GM10266 (cell line): Measurements from ENCODE around the gene PPP1R14D.

Experiments
- DNase-seq: peaks from one replicate; pipeline ENCODE4 v3.0.0; 2012; ENCODE audit errors: extremely low spot score
- TF ChIP-seq, protein P1 (sequence below): IDR thresholded peaks from 2 replicates; pipeline ENCODE4 v1.5.1; 2012; ENCODE audit warnings: mild to moderate bottlenecking, low read depth; ENCODE audit not compliant: control insufficient read depth, insufficient read depth; ENCODE audit errors: missing control alignments

Gene PPP1R14D

DNA sequence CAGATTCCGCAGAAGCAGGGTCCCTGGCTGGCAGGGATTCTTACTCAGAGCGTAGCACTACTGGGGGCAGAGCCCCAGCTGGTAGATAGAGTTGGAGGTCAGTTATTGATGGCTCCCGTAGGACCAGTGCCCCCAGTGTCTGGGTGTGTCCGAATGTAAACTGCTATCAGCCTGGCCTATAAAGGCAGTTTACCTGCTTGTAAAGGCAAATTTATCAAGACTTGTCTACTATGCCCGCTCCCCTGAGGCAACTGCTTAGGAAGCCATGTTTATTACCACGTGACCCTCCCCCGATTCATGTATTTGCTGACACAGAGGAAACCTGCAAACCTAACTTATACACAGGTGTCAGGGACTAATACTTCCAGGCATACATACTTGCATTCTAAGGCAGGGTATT, 607 bp upstream of the PPP1R14D start:
- TF ChIP-seq, protein P1, sequence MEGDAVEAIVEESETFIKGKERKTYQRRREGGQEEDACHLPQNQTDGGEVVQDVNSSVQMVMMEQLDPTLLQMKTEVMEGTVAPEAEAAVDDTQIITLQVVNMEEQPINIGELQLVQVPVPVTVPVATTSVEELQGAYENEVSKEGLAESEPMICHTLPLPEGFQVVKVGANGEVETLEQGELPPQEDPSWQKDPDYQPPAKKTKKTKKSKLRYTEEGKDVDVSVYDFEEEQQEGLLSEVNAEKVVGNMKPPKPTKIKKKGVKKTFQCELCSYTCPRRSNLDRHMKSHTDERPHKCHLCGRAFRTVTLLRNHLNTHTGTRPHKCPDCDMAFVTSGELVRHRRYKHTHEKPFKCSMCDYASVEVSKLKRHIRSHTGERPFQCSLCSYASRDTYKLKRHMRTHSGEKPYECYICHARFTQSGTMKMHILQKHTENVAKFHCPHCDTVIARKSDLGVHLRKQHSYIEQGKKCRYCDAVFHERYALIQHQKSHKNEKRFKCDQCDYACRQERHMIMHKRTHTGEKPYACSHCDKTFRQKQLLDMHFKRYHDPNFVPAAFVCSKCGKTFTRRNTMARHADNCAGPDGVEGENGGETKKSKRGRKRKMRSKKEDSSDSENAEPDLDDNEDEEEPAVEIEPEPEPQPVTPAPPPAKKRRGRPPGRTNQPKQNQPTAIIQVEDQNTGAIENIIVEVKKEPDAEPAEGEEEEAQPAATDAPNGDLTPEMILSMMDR: no peak
- DNase-seq: no peak

DNA sequence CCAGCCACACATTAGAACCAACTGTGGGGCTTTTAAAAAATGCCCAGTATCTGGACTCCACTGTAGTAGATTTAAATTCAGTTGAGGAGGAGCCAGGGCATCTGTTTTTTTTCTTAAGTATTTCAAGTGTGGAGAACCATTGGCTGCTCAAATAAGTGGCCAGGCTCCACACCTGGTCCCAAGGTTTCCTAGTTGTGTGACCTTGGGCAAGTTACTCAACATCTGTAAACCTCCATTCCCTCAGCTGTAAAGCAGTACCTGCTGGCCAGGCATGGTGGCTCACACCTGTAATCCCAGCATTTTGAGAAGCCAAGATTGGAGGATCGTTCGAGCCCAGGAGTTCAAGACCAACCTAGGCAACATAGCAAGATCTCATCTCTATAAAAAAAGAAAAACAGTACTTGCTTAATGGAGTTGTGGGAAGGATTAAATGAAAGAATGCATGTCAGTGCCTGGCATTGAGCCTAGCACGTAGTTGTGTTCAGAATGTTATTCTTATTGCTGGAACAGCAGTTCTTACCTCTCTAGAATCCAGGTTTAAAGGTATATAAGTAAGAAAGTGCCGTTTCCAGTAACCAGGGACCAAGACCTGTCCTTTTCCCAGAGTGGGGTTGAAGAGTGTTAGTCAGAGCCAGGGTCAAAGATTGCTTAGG, 2.0 kb downstream of the PPP1R14D start:
- no peak for DNase-seq
- TF ChIP-seq, protein P1: no peak

DNA sequence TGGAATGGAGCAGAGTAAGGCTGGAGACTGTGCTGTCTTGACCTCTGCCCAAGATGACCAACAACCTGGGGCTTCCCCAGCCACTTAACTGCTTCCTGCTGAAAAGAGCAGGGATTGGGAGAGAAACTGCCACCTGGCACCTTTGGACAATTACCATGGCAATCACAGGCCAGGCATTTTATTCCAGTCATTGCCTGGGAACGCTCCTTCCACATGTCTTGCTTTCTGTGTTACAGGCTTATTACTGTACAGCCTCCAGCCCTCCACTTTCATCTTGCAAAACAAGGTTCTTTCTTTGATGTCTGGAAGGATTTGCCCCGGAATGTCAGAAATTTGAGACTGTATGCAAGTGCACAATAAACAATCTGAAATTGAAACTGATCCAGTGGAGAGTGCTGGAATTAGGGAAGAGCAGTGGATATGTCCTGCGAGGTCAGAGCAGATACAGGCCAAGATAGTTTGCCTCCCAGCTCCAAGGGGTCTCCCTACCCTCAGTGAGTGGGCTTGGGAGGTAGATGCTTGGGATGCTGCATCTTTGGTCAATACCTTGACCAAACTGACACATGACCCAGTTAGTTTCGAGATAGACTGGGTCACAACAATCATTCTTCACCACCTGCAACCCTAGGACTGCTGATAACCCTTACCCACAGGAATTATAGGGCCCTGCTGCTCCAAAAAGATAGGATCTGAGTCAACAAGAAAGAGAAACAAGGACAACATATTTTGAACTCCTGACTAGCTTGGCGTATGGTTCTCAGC, 2.7 kb downstream of the PPP1R14D start:
- no peak for DNase-seq
- TF ChIP-seq, protein P1: no peak

DNA sequence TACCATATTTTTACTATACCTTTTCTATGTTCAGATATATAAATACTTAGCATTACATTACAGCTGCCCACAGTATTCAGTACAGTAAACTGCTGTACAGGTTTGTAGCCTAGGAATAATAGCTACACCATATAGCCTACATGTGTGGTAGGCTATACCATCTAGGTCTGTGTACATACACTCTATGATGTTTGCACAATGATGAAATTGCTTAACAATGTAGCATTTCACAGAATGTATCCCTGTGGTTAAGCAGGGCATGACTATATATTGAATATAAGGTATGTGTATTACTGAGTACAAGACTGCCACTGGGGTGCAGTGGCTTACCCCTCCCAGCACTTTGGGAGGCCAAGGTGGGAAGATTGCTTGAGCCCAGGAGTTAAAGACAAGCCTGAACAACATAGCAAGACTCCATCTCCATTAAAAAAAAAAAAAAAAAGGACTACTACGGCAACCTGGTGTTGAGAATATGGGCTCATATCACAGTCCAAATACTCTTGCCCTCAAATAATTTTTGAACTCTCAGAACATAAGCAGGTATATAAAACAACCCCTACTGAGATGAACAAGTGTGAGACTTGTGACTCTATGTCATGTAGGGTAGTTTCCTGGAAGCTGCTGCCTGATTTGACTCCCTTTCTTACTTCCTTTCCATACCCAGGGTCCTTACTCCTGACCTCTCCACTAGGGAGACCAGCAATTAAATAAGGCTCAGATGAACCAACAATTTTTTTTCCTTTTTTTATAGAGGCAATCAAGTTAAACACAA, 4.8 kb downstream of the PPP1R14D start:
- TF ChIP-seq, protein P1: no peak
- no peak for DNase-seq

DNA sequence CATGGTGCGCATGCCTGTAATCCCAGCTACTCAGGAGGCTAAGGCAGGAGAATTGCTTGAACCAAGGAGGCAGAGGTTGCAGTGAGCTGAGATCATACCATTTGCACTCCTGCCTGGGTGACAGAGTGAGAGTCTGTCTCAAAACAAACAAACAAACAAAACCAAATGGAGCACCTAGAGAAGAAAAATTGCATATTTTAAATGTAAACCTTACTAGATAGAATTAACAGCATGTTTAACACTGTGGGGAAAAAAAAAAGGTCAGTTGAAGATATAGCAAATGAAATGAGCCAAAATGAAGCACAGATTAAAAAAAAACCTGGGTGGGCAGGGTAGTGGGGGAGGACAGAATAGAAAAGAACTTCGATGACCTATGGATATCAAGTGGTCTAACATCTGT, 7.3 kb downstream of the PPP1R14D start:
- TF ChIP-seq, protein P1: no peak
- no peak for DNase-seq

DNA sequence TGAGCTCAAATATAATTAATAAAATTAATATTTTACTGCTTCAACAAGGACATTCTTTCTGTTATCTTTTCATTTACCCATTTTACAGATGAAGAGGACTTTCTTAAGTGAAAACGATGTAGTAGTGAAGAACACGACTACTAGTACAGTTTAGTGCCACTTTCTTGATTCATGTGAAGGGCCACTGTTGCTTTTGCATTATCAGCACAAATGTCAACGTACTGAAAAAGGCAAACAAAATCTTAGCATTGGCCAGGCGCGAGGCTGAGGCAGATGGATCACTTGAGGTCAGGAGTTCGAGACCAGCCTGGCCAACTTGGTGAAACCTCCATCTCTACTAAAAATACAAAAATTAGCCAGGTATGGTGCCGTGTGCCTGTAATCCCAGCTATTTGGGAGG, 9.5 kb downstream of the PPP1R14D start:
- DNase-seq: no peak
- TF ChIP-seq, protein P1: no peak
